Measurements from ENCODE around the gene RPL36AL. TPM values are rescaled to one million over a fixed set of nuclear protein-coding genes. Genes with fewer than 3 reads are reported as not detected.

Gene RPL36AL
- total and polyA plus RNA-seq, 11 donors: 107 to 512 (median 140) TPM

DNA sequence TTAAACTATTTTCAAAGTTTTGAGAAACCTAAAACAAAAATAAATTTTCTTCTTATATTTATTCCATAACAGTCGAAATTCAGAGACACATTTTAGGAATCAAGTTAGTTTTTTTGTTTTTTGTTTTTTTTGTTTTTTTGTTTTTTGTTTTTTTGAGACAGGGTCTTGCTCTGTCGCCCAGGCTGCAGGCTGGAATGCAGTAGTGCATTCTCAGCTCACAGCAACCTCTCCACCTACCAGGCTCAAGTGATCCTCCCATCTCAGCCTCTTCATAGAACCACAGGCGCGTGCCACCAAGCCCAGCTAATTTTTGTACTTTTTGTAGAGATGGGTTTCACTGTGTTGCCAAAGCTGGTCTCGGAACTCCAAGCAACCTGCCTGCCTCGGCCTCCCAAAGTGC, 33.1 kb upstream of the RPL36AL start:
- 95 to 98% (median 97%) methylated on average over 6 of the region's 6 CpGs for WGBS, 4 donors

DNA sequence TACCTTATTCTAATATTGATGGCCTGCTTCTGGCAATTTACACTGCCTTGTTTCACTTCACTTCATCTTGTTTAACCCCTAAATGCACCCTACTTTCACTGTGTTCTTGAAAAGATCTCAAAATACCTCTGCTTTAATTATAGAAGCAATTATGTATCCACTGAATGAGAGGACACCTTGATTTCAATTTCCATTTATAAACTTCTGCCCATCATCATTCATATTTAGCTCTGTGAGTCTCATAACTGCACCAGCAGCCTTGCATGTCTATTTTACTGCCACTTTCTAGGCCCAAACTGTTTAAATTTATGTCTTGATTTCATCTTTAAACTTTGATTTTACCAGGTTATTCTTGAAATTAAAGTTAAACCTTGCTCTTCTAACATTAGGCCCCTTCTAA, 21.7 kb upstream of the RPL36AL start:
- H3K36me3 ChIP-seq: peaks cover 0 to 34% (median 9%) of the 10 kb centered on the region in 9 donors
- H3K4me1 ChIP-seq: peaks cover 0 to 52% (median 20%) of the 10 kb centered on the region in 12 donors
- H3K27me3 ChIP-seq: no peaks in the 10 kb centered on the region
- TF ChIP-seq POLR2A (IDR thresholded peaks at IDR 0.05): no peak
- TF ChIP-seq, protein P1, sequence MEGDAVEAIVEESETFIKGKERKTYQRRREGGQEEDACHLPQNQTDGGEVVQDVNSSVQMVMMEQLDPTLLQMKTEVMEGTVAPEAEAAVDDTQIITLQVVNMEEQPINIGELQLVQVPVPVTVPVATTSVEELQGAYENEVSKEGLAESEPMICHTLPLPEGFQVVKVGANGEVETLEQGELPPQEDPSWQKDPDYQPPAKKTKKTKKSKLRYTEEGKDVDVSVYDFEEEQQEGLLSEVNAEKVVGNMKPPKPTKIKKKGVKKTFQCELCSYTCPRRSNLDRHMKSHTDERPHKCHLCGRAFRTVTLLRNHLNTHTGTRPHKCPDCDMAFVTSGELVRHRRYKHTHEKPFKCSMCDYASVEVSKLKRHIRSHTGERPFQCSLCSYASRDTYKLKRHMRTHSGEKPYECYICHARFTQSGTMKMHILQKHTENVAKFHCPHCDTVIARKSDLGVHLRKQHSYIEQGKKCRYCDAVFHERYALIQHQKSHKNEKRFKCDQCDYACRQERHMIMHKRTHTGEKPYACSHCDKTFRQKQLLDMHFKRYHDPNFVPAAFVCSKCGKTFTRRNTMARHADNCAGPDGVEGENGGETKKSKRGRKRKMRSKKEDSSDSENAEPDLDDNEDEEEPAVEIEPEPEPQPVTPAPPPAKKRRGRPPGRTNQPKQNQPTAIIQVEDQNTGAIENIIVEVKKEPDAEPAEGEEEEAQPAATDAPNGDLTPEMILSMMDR (IDR thresholded peaks at IDR 0.05): no peak
- peak overlapping the region; percentile 3 to 79 (median 48) for H3K27ac ChIP-seq
- ATAC-seq (peak; percentile 16 to 70 (median 50)), DNase-seq (no peak)
- intact Hi-C loops (cut with DNase I): no loop called here
- peak overlapping the region in 1 of 12 donors; percentile 9 for H3K4me3 ChIP-seq
- H3K9me3 ChIP-seq: no peaks in the 10 kb centered on the region

More for the DNA sequence above, 33.1 kb upstream of the RPL36AL start:
- DNase-seq: no peak
- H3K27me3 ChIP-seq: no peaks in the 10 kb centered on the region
- H3K4me3 ChIP-seq: no peak overlapping the region
- no peaks in the 10 kb centered on the region for H3K36me3 ChIP-seq
- no peaks in the 10 kb centered on the region for H3K4me1 ChIP-seq
- no peak for TF ChIP-seq POLR2A (IDR thresholded peaks at IDR 0.05)
- TF ChIP-seq, protein P1 (IDR thresholded peaks at IDR 0.05): no peak
- no peaks in the 10 kb centered on the region for H3K9me3 ChIP-seq
- intact Hi-C loops (cut with DNase I): no loop called here
- no peak for ATAC-seq
- H3K27ac ChIP-seq: no peak overlapping the region

DNA sequence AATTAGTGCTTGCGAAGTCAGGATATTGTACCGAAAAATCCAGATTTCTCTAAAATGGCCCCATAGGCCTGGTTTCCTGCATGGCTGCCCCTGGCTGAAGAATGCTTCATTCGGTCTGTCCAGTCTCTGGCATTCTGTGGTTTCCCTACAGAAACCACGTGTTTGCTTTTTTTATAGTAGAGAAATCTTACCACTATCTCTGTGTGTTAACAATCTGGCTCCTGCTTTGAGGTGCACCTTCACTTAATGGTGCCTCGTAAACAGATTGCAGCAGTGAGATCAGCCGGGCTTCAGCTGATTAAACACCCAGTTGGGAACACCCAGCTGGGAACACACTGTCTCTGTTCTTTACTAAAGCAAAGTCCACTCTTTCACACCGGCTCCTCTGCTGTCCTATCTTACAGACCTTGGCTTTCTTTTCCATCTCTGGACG, 21.3 kb upstream of the RPL36AL start:
- H3K27me3 ChIP-seq: no peaks in the 10 kb centered on the region
- no peak for TF ChIP-seq POLR2A (IDR thresholded peaks at IDR 0.05)
- TF ChIP-seq, protein P1 (IDR thresholded peaks at IDR 0.05): no peak
- peak; percentile 71 to 94 (median 83) for ATAC-seq
- peak overlapping the region; percentile 4 to 79 (median 48) for H3K27ac ChIP-seq
- intact Hi-C loops (cut with DNase I): no loop called here
- 48 to 60% (median 54%) methylated on average over 8 of the region's 8 CpGs for WGBS, 4 donors
- peaks cover 0 to 34% (median 10%) of the 10 kb centered on the region in 9 donors for H3K36me3 ChIP-seq
- H3K9me3 ChIP-seq: no peaks in the 10 kb centered on the region
- DNase-seq: peak in 1 of 5 donors; percentile 42
- peak overlapping the region in 1 of 12 donors; percentile 9 for H3K4me3 ChIP-seq
- peaks cover 0 to 57% (median 23%) of the 10 kb centered on the region in 12 donors for H3K4me1 ChIP-seq

DNA sequence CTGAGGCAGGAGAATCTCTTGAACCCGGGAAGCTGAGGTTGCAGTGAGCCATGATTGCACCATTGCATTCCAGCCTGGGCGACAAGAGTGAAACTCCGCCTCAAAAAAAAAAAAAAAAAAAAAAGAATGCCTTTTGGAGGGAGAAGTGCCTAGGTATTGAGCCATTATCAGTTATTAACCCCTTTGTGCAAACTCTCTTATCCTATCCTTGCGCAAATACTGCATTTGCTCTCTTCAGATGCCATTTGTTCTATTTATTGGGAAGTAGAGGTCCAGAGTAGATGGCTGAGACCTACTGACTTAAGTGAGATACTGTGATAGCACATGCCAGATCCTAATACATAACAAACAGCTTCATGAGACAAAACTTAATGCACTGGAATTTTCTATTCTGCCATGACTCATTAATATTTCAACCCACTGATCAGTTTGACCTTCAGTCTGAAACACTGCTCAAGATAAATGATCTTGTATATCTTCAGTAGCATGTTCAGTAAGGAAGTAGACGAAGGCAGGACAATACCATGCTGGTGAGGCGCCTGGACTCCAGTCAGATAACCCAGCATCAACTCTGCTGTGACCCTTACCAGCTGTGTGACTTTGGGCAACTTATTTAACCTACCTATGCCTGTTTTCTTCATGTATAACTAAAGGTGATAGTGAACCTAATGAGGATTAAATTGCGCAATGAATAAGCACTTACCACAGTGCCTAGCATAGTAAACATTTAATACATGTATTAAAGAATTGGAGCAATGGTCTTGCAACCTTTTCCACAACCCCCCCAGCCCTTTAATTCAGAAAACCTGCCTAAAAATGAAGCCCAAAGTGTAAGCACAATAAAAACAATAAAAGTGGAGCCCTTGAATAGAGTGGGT, 20.4 kb upstream of the RPL36AL start:
- no peak for DNase-seq
- Histone ChIP-seq H3K36me3 (peaks cover 0 to 36% (median 15%) of the 10 kb centered on the region in 9 donors), H3K4me1 (peaks cover 0 to 66% (median 31%) of the 10 kb centered on the region in 12 donors), H3K27me3 (no peaks in the 10 kb centered on the region), H3K27ac (peak overlapping the region in 5 of 12 donors; percentile 4 to 79 (median 46)), H3K9me3 (no peaks in the 10 kb centered on the region), H3K4me3 (no peak overlapping the region)
- TF ChIP-seq, protein P1 (IDR thresholded peaks at IDR 0.05): no peak
- no peak for TF ChIP-seq POLR2A (IDR thresholded peaks at IDR 0.05)
- 89 to 96% (median 94%) methylated on average over 7 of the region's 7 CpGs for WGBS, 4 donors
- intact Hi-C loops (cut with DNase I): no loop called here
- no peak for ATAC-seq

Measured in heart left ventricle (tissue), 16 donors.